Mesenchymal stem cell (in vitro differentiated cells and primary cell): ENCODE measurements around the gene UNC13D.
A peak's percentile ranks its signal among the peaks of the same experiment; 100 is the strongest.

Experiments used
- DNase-seq: peaks from one replicate; pipeline ENCODE4 v3.0.0-alpha.2; 2013
- H2AFZ ChIP-seq: one replicate; pipeline ENCODE4 v1.6.1; 2013; ENCODE audit warnings: low read depth, mild to moderate bottlenecking, control low read depth, inconsistent platforms, low read length, moderate library complexity
- H2AK5ac ChIP-seq: 2 replicates; pipeline ENCODE4 v1.6.1; 2013; ENCODE audit warnings: low read length, moderate library complexity, mild to moderate bottlenecking, inconsistent platforms; ENCODE audit not compliant: severe bottlenecking
- H2BK120ac ChIP-seq: one replicate; pipeline ENCODE4 v1.6.1; 2013; ENCODE audit warnings: low read depth, mild to moderate bottlenecking, inconsistent platforms, low read length, moderate library complexity
- H2BK12ac ChIP-seq, 2 experiments: one replicate each; pipeline ENCODE4 v1.6.1; 2013; ENCODE audit warnings: inconsistent platforms in 2 of 2, low read length in 2 of 2, mild to moderate bottlenecking in 2 of 2, moderate library complexity in 2 of 2, control low read depth in 1 of 2
- H2BK15ac ChIP-seq: one replicate; pipeline ENCODE4 v1.6.1; 2013; ENCODE audit warnings: mild to moderate bottlenecking, low read depth, inconsistent platforms; ENCODE audit not compliant: poor library complexity, severe bottlenecking
- H2BK5ac ChIP-seq: 2 replicates; pipeline ENCODE4 v1.6.1; 2013; ENCODE audit warnings: low read depth, mild to moderate bottlenecking, low read length, control low read depth, inconsistent platforms; ENCODE audit not compliant: poor library complexity, severe bottlenecking
- H3K14ac ChIP-seq, 2 experiments: one replicate each; pipeline ENCODE4 v1.6.1; 2013; ENCODE audit warnings: inconsistent platforms in 2 of 2, low read length in 2 of 2, control low read depth in 1 of 2, mild to moderate bottlenecking in 1 of 2, moderate library complexity in 1 of 2
- H3K18ac ChIP-seq, 2 experiments: one replicate each; pipeline ENCODE4 v1.6.1; 2013; ENCODE audit warnings: inconsistent platforms in 2 of 2, low read length in 2 of 2, control low read depth in 1 of 2, low read depth in 1 of 2, mild to moderate bottlenecking in 1 of 2
- H3K23ac ChIP-seq, 2 experiments: one replicate each; pipeline ENCODE4 v1.6.1; 2013; ENCODE audit warnings: inconsistent platforms in 2 of 2, low read length in 2 of 2, mild to moderate bottlenecking in 2 of 2, moderate library complexity in 2 of 2, control low read depth in 1 of 2
- H3K27ac ChIP-seq: 2 replicates; pipeline ENCODE4 v1.5.1; 2013; ENCODE audit warnings: mild to moderate bottlenecking, moderate library complexity, low read length, control low read depth, inconsistent platforms; ENCODE audit not compliant: poor library complexity, severe bottlenecking
- H3K27me3 ChIP-seq, 2 experiments: 2 replicates each; pipeline versions ENCODE4 v1.6.1 to v1.7.0; 2013; ENCODE audit warnings: low read length in 2 of 2, mild to moderate bottlenecking in 2 of 2, moderate library complexity in 2 of 2, control low read depth in 1 of 2, inconsistent platforms in 1 of 2; ENCODE audit not compliant: control insufficient read depth in 1 of 2, insufficient read depth in 1 of 2
- H3K36me3 ChIP-seq, 2 experiments: 2 replicates each; pipeline versions ENCODE4 v1.6.1 to v1.7.0; 2013; ENCODE audit warnings: low read length in 2 of 2, control low read depth in 1 of 2, inconsistent platforms in 1 of 2, low read depth in 1 of 2, mild to moderate bottlenecking in 1 of 2; ENCODE audit not compliant: insufficient read depth in 2 of 2, control insufficient read depth in 1 of 2
- H3K4ac ChIP-seq, 2 experiments: one replicate each; pipeline ENCODE4 v1.6.1; 2013; ENCODE audit warnings: inconsistent platforms in 2 of 2, low read length in 2 of 2, mild to moderate bottlenecking in 2 of 2, moderate library complexity in 2 of 2, control low read depth in 1 of 2, low read depth in 1 of 2
- H3K4me1 ChIP-seq: 2 replicates; pipeline ENCODE4 v1.6.1; 2013; ENCODE audit warnings: low read depth, low read length, control low read depth; ENCODE audit not compliant: control insufficient read depth, insufficient read depth
- H3K4me2 ChIP-seq: 2 replicates; pipeline ENCODE4 v1.6.1; 2013; ENCODE audit warnings: low read length, mild to moderate bottlenecking, inconsistent platforms; ENCODE audit not compliant: poor library complexity, severe bottlenecking
- H3K4me3 ChIP-seq, 2 experiments: 2 replicates each; pipeline versions ENCODE4 v1.5.1 to v1.7.0; 2013; ENCODE audit warnings: low read length in 2 of 2, mild to moderate bottlenecking in 2 of 2, control low read depth in 1 of 2, low read depth in 1 of 2; ENCODE audit not compliant: insufficient read depth in 1 of 2
- H3K79me1 ChIP-seq: replicated peaks from 2 replicates; pipeline ENCODE4 v1.6.1; 2013; ENCODE audit warnings: mild to moderate bottlenecking, control low read depth, low read length, inconsistent platforms; ENCODE audit not compliant: poor library complexity, severe bottlenecking
- H3K9ac ChIP-seq: 2 replicates; pipeline ENCODE4 v1.7.0; 2013; ENCODE audit warnings: mild to moderate bottlenecking, low read length, moderate library complexity
- H3K9me3 ChIP-seq: 2 replicates; pipeline ENCODE4 v1.7.0; 2013; ENCODE audit warnings: mild to moderate bottlenecking, low read length; ENCODE audit not compliant: control insufficient read depth
- H4K8ac ChIP-seq: one replicate; pipeline ENCODE4 v1.6.1; 2013; ENCODE audit warnings: inconsistent platforms, mild to moderate bottlenecking, low read length, moderate library complexity
- H4K91ac ChIP-seq: one replicate; pipeline ENCODE4 v1.6.1; 2013; ENCODE audit warnings: mild to moderate bottlenecking, low read length, inconsistent platforms
- WGBS: methylation state at CpG from one replicate; pipeline ENCODE4 v1.1.7; 2013; ENCODE audit warnings: mixed read lengths; 5-methylcytosine and 5-hydroxymethylcytosine counted together

UNC13D gene

GRCh38 chr17:75832164-75832651, 12.0 kb downstream of the UNC13D start:
- H3K36me3 ChIP-seq = peaks cover 0 to 23% of the 10 kb centered on the region in 2 experiments

GRCh38 chr17:75831032-75831571, 13.1 kb downstream of the UNC13D start:
- Histone ChIP-seq H4K8ac (peak overlapping the region; percentile 27), H3K23ac (no peak overlapping the region), H3K27ac (no peak overlapping the region), H3K4me1 (peaks cover 29% of the 10 kb centered on the region), H3K36me3 (peaks cover 0 to 30% of the 10 kb centered on the region in 2 experiments), H3K79me1 (no peaks in the 10 kb centered on the region), H3K9ac (no peak overlapping the region), H2BK120ac (no peak overlapping the region), H3K9me3 (no peaks in the 10 kb centered on the region), H2BK15ac (no peak overlapping the region), H4K91ac (no peak overlapping the region), H2AK5ac (no peak overlapping the region), H3K4me2 (no peak overlapping the region), H3K27me3 (no peaks in the 10 kb centered on the region), H3K4me3 (no peak overlapping the region), H2BK5ac (no peak overlapping the region), H2AFZ (no peak overlapping the region), H3K4ac (no peak overlapping the region), H3K14ac (no peak overlapping the region), H2BK12ac (no peak overlapping the region), H3K18ac (no peak overlapping the region)
- DNase-seq = no peak
- 93% methylated on average over 6 of the region's 15 CpGs for WGBS

More at GRCh38 chr17:75832164-75832651, 12.0 kb downstream of the UNC13D start:
- Histone ChIP-seq H3K27me3 (no peaks in the 10 kb centered on the region), H2BK12ac (no peak overlapping the region), H3K18ac (no peak overlapping the region), H3K27ac (no peak overlapping the region), H4K91ac (no peak overlapping the region), H3K79me1 (no peaks in the 10 kb centered on the region), H3K4me3 (no peak overlapping the region), H3K4me2 (no peak overlapping the region), H2BK15ac (no peak overlapping the region), H2AFZ (no peak overlapping the region), H3K4ac (peak overlapping the region in 1 of 2 experiments; percentile 27), H2BK5ac (no peak overlapping the region), H3K9me3 (no peaks in the 10 kb centered on the region), H3K9ac (no peak overlapping the region), H2AK5ac (no peak overlapping the region), H3K4me1 (peaks cover 26% of the 10 kb centered on the region), H3K23ac (no peak overlapping the region), H2BK120ac (no peak overlapping the region), H4K8ac (peak overlapping the region; percentile 75), H3K14ac (no peak overlapping the region)
- DNase-seq = peak; percentile 86
- 63% methylated on average over 10 of the region's 10 CpGs for WGBS

- Histone ChIP-seq H3K9me3 (no peaks in the 10 kb centered on the region), H3K27me3 (no peaks in the 10 kb centered on the region), H3K4me1 (peaks cover 29% of the 10 kb centered on the region), H2BK15ac (no peak overlapping the region), H4K91ac (peak overlapping the region; percentile 34), H3K79me1 (no peaks in the 10 kb centered on the region), H3K27ac (no peak overlapping the region), H2AFZ (no peak overlapping the region), H3K4me3 (no peak overlapping the region), H3K36me3 (peaks cover 6 to 32% of the 10 kb centered on the region in 2 experiments), H4K8ac (peak overlapping the region; percentile 22), H2AK5ac (no peak overlapping the region), H3K9ac (no peak overlapping the region), H3K4ac (no peak overlapping the region), H3K23ac (no peak overlapping the region), H3K18ac (no peak overlapping the region), H2BK5ac (no peak overlapping the region), H2BK120ac (no peak overlapping the region), H3K4me2 (no peak overlapping the region), H2BK12ac (no peak overlapping the region), H3K14ac (peak overlapping the region in 1 of 2 experiments; percentile 18)
- DNase-seq = no peak
- WGBS = 74% methylated on average over 27 of the region's 27 CpGs
Measured at GRCh38 chr17:75830164-75831031, 13.8 kb downstream of the UNC13D start.

GRCh38 chr17:75829747-75830146, 14.5 kb downstream of the UNC13D start:
- Histone ChIP-seq H3K27me3 (no peaks in the 10 kb centered on the region), H3K4ac (no peak overlapping the region), H3K9ac (no peak overlapping the region), H3K4me2 (no peak overlapping the region), H2AK5ac (no peak overlapping the region), H2AFZ (no peak overlapping the region), H3K9me3 (no peaks in the 10 kb centered on the region), H3K79me1 (no peaks in the 10 kb centered on the region), H2BK120ac (no peak overlapping the region), H3K23ac (no peak overlapping the region), H3K18ac (no peak overlapping the region), H2BK15ac (no peak overlapping the region), H2BK5ac (no peak overlapping the region), H3K14ac (no peak overlapping the region), H2BK12ac (no peak overlapping the region), H4K8ac (no peak overlapping the region), H3K4me3 (no peak overlapping the region), H3K27ac (no peak overlapping the region), H3K36me3 (peaks cover 7 to 37% of the 10 kb centered on the region in 2 experiments), H4K91ac (no peak overlapping the region), H3K4me1 (peaks cover 29% of the 10 kb centered on the region)
- WGBS = 88% methylated on average over 6 of the region's 7 CpGs
- DNase-seq = no peak
